Activated T-cell treated with anti-CD3 and anti-CD28 coated beads, Interleukin-2, amount 50 U/mL, for 4 hours (primary cell): Measurements from ENCODE around the gene UHRF2. TPM values are rescaled to one million over a fixed set of nuclear protein-coding genes. Genes with fewer than 3 reads are reported as not detected.

Experiments
- ATAC-seq, 2 donors: fragments of 200-7000 bp; cut with Tn5 transposase; one replicate each; pipeline ENCODE4 v1.10.0; 2021
- DNase-seq: peaks from one replicate; pipeline ENCODE4 v3.0.0-alpha.2; 2020
- H3K27me3 Mint-ChIP-seq: one replicate; pipeline ENCODE4 v1.8.0; 2021; ENCODE audit warnings: low read depth, mixed read lengths
- H3K36me3 Mint-ChIP-seq: one replicate; pipeline ENCODE4 v1.8.0; 2022; ENCODE audit warnings: mixed read lengths; ENCODE audit not compliant: insufficient read depth
- H3K4me1 Mint-ChIP-seq: one replicate; pipeline ENCODE4 v1.8.0; 2021; ENCODE audit warnings: low read depth, mixed read lengths
- H3K4me3 Mint-ChIP-seq: one replicate; pipeline ENCODE4 v1.8.0; 2021; ENCODE audit warnings: mild to moderate bottlenecking, moderate library complexity, mixed read lengths
- H3K9me3 Mint-ChIP-seq: one replicate; pipeline ENCODE4 v1.8.0; 2021; ENCODE audit warnings: mixed read lengths
- total RNA-seq, 3 donors: library from RNA; stranded (reverse); gene quantifications; one replicate each; pipeline ENCODE4 v1.2.1, GENCODE V29; 2021

The UHRF2 gene
- total RNA-seq, 3 donors from 2014 or later = 34.9 to 38.0 (median 35.6) TPM

GRCh38 chr9:6413365-6414246 lies 607 bp downstream of the UHRF2 start:
- ATAC-seq (peak; percentile 21 to 22), DNase-seq (peak; percentile 39)
- Mint-ChIP-seq H3K36me3 (peaks cover 11% of the 10 kb centered on the region), H3K9me3 (no peaks in the 10 kb centered on the region), H3K4me3 (peak overlapping the region; percentile 87), H3K27me3 (no peaks in the 10 kb centered on the region), H3K4me1 (peaks cover 44% of the 10 kb centered on the region)

- no peaks in the 10 kb centered on the region for H3K27me3 Mint-ChIP-seq
- peak overlapping the region; percentile 87 for H3K4me3 Mint-ChIP-seq
- no peaks in the 10 kb centered on the region for H3K9me3 Mint-ChIP-seq
- ATAC-seq (no peak), DNase-seq (no peak)
- peaks cover 11% of the 10 kb centered on the region for H3K36me3 Mint-ChIP-seq
- peaks cover 50% of the 10 kb centered on the region for H3K4me1 Mint-ChIP-seq
Measured at GRCh38 chr9:6414247-6414641, 1.2 kb downstream of the UHRF2 start.

GRCh38 chr9:6415266-6415665 lies 2.3 kb downstream of the UHRF2 start:
- H3K4me3 Mint-ChIP-seq = peak overlapping the region; percentile 87
- peaks cover 55% of the 10 kb centered on the region for H3K4me1 Mint-ChIP-seq
- H3K9me3 Mint-ChIP-seq = no peaks in the 10 kb centered on the region
- H3K36me3 Mint-ChIP-seq = peaks cover 11% of the 10 kb centered on the region
- ATAC-seq = no peak
- no peaks in the 10 kb centered on the region for H3K27me3 Mint-ChIP-seq
- no peak for DNase-seq

GRCh38 chr9:6417186-6417585 lies 4.2 kb downstream of the UHRF2 start:
- Mint-ChIP-seq H3K9me3 (no peaks in the 10 kb centered on the region), H3K27me3 (no peaks in the 10 kb centered on the region), H3K4me3 (peak overlapping the region; percentile 52), H3K36me3 (peaks cover 17% of the 10 kb centered on the region), H3K4me1 (peaks cover 66% of the 10 kb centered on the region)
- DNase-seq (no peak), ATAC-seq (no peak)

- peak overlapping the region; percentile 24 for H3K4me3 Mint-ChIP-seq
- peaks cover 25% of the 10 kb centered on the region for H3K36me3 Mint-ChIP-seq
- peaks cover 72% of the 10 kb centered on the region for H3K4me1 Mint-ChIP-seq
- ATAC-seq (peak in 1 of 2 donors; percentile 3), DNase-seq (no peak)
- no peaks in the 10 kb centered on the region for H3K9me3 Mint-ChIP-seq
- no peaks in the 10 kb centered on the region for H3K27me3 Mint-ChIP-seq
Measured at GRCh38 chr9:6418764-6419163, 5.8 kb downstream of the UHRF2 start.

- H3K4me1 Mint-ChIP-seq = peaks cover 64% of the 10 kb centered on the region
- peaks cover 34% of the 10 kb centered on the region for H3K36me3 Mint-ChIP-seq
- H3K4me3 Mint-ChIP-seq = no peak overlapping the region
- no peaks in the 10 kb centered on the region for H3K9me3 Mint-ChIP-seq
- ATAC-seq = no peak
- DNase-seq = no peak
- no peaks in the 10 kb centered on the region for H3K27me3 Mint-ChIP-seq
Measured at GRCh38 chr9:6424940-6425339, 11.9 kb downstream of the UHRF2 start.

GRCh38 chr9:6426117-6426516 lies 13.1 kb downstream of the UHRF2 start:
- Mint-ChIP-seq H3K9me3 (no peaks in the 10 kb centered on the region), H3K27me3 (no peaks in the 10 kb centered on the region), H3K4me3 (no peak overlapping the region), H3K36me3 (peaks cover 38% of the 10 kb centered on the region), H3K4me1 (peaks cover 65% of the 10 kb centered on the region)
- ATAC-seq (no peak), DNase-seq (no peak)

GRCh38 chr9:6428940-6429889 lies 16.2 kb downstream of the UHRF2 start:
- ATAC-seq (peak; percentile 77 to 78), DNase-seq (no peak)
- Mint-ChIP-seq H3K4me1 (peaks cover 75% of the 10 kb centered on the region), H3K4me3 (peak overlapping the region; percentile 65), H3K36me3 (peaks cover 29% of the 10 kb centered on the region), H3K9me3 (no peaks in the 10 kb centered on the region), H3K27me3 (no peaks in the 10 kb centered on the region)

GRCh38 chr9:6431038-6431437 lies 18.0 kb downstream of the UHRF2 start:
- Mint-ChIP-seq H3K27me3 (no peaks in the 10 kb centered on the region), H3K9me3 (no peaks in the 10 kb centered on the region), H3K36me3 (peaks cover 21% of the 10 kb centered on the region), H3K4me3 (no peak overlapping the region), H3K4me1 (peaks cover 69% of the 10 kb centered on the region)
- DNase-seq (no peak), ATAC-seq (no peak)

- Mint-ChIP-seq H3K9me3 (no peaks in the 10 kb centered on the region), H3K36me3 (peaks cover 18% of the 10 kb centered on the region), H3K27me3 (no peaks in the 10 kb centered on the region), H3K4me1 (peaks cover 67% of the 10 kb centered on the region), H3K4me3 (no peak overlapping the region)
- DNase-seq (no peak), ATAC-seq (peak; percentile 31 to 32)
Measured at GRCh38 chr9:6433410-6433809, 20.4 kb downstream of the UHRF2 start.

GRCh38 chr9:6439051-6439703 lies 26.2 kb downstream of the UHRF2 start:
- DNase-seq (no peak), ATAC-seq (no peak)
- no peak overlapping the region for H3K4me3 Mint-ChIP-seq
- H3K4me1 Mint-ChIP-seq = peaks cover 69% of the 10 kb centered on the region
- H3K36me3 Mint-ChIP-seq = peaks cover 10% of the 10 kb centered on the region
- H3K9me3 Mint-ChIP-seq = no peaks in the 10 kb centered on the region
- no peaks in the 10 kb centered on the region for H3K27me3 Mint-ChIP-seq

GRCh38 chr9:6440405-6440804 lies 27.4 kb downstream of the UHRF2 start:
- Mint-ChIP-seq H3K36me3 (peaks cover 8% of the 10 kb centered on the region), H3K4me1 (peaks cover 67% of the 10 kb centered on the region), H3K9me3 (no peaks in the 10 kb centered on the region), H3K4me3 (no peak overlapping the region), H3K27me3 (no peaks in the 10 kb centered on the region)
- ATAC-seq (no peak), DNase-seq (no peak)

- Mint-ChIP-seq H3K4me3 (no peak overlapping the region), H3K4me1 (peaks cover 67% of the 10 kb centered on the region), H3K9me3 (no peaks in the 10 kb centered on the region), H3K27me3 (no peaks in the 10 kb centered on the region), H3K36me3 (peaks cover 5% of the 10 kb centered on the region)
- no peak for ATAC-seq
- DNase-seq = no peak
Measured at GRCh38 chr9:6441269-6441668, 28.3 kb downstream of the UHRF2 start.

GRCh38 chr9:6443661-6444060 lies 30.7 kb downstream of the UHRF2 start:
- Mint-ChIP-seq H3K4me1 (peaks cover 71% of the 10 kb centered on the region), H3K9me3 (no peaks in the 10 kb centered on the region), H3K36me3 (peaks cover 8% of the 10 kb centered on the region), H3K27me3 (no peaks in the 10 kb centered on the region), H3K4me3 (no peak overlapping the region)
- ATAC-seq = no peak
- no peak for DNase-seq
